H1 (cell line): ENCODE measurements around the gene PDE4D. TPM values are rescaled to one million over a fixed set of nuclear protein-coding genes. Genes with fewer than 3 reads are reported as not detected.

ENCODE experiments used
- CTCF ChIA-PET: fragments of 300-600 bp; sonication (Branson Sonifier 250); formaldehyde crosslinking; loops from one replicate; lab custom pipeline; 2021; ENCODE audit not compliant: partially characterized antibody; lab: Charles Lee
- POLR2A ChIA-PET: fragments of 300-600 bp; sonication (Branson Sonifier 250); formaldehyde crosslinking; loops from one replicate; lab custom pipeline; 2021; ENCODE audit warnings: inconsistent platforms; ENCODE audit not compliant: partially characterized antibody; lab: Charles Lee
- DNase-seq, 2 experiments: peaks; one replicate each; pipeline versions ENCODE4 v3.0.0 to v3.0.0-alpha.2; 2010 to 2022; ENCODE audit warnings: low spot score in 2 of 2, low read depth in 1 of 2, mixed read lengths in 1 of 2
- FAIRE-seq: peaks from 2 replicates; lab custom pipeline; 2011; peaks lifted over from hg19 to GRCh38; lab: Jason Lieb, UNC
- H2AFZ ChIP-seq: 2 replicates; pipeline ENCODE4 v1.8.1; 2012; ENCODE audit warnings: low read length, inconsistent platforms
- H2AK5ac ChIP-seq: 2 replicates; pipeline ENCODE4 v1.6.1; 2013; ENCODE audit warnings: low read depth, low read length
- H2BK120ac ChIP-seq: replicated peaks from 2 replicates; pipeline ENCODE3; 2013; ENCODE audit warnings: low read depth, low read length, inconsistent platforms
- H2BK12ac ChIP-seq: 2 replicates; pipeline ENCODE4 v1.6.1; 2013; ENCODE audit warnings: low read depth, low read length
- H2BK15ac ChIP-seq: 2 replicates; pipeline ENCODE4 v1.6.1; 2013; ENCODE audit warnings: low read length
- H2BK20ac ChIP-seq: 2 replicates; pipeline ENCODE4 v1.6.1; 2013; ENCODE audit warnings: low read length
- H2BK5ac ChIP-seq: 2 replicates; pipeline ENCODE4 v1.6.1; 2013; ENCODE audit warnings: low read depth, low read length
- H3K14ac ChIP-seq: 2 replicates; pipeline ENCODE4 v1.6.1; 2013; ENCODE audit warnings: inconsistent platforms; ENCODE audit not compliant: insufficient read length
- H3K18ac ChIP-seq: 2 replicates; pipeline ENCODE4 v1.6.1; 2013; ENCODE audit warnings: low read length; ENCODE audit errors: extremely low read depth
- H3K23ac ChIP-seq: 2 replicates; pipeline ENCODE4 v1.6.1; 2013; ENCODE audit warnings: inconsistent platforms; ENCODE audit not compliant: insufficient read length
- H3K23me2 ChIP-seq: 2 replicates; pipeline ENCODE4 v1.6.1; 2013; ENCODE audit warnings: low read depth, low read length
- H3K27ac ChIP-seq: 2 replicates; pipeline ENCODE4 v1.6.1; 2011; ENCODE audit warnings: low read depth, low read length, inconsistent platforms
- H3K27me3 ChIP-seq, 4 experiments: replicated peaks in 1 of 4; 1 replicate in 1 of 4; 2 replicates in 3 of 4; pipeline versions ENCODE4 v1.6.1 to v1.8.1; 2011 to 2013; ENCODE audit warnings: low read length in 3 of 4, mild to moderate bottlenecking in 3 of 4, inconsistent platforms in 2 of 4, mixed read lengths in 2 of 4, moderate library complexity in 1 of 4; ENCODE audit not compliant: control insufficient read depth in 3 of 4, insufficient read depth in 3 of 4; ENCODE audit errors: extremely low read depth in 1 of 4
- H3K36me3 ChIP-seq, 4 experiments: 2 replicates each; pipeline versions ENCODE4 v1.6.1 to v1.8.1; 2011 to 2013; ENCODE audit warnings: mild to moderate bottlenecking in 4 of 4, low read length in 3 of 4, moderate library complexity in 2 of 4, control low read depth in 1 of 4, inconsistent platforms in 1 of 4; ENCODE audit not compliant: insufficient read depth in 4 of 4, control insufficient read depth in 2 of 4
- H3K4ac ChIP-seq: replicated peaks from 2 replicates; pipeline ENCODE3; 2013; ENCODE audit warnings: low read length, low read depth, mixed read lengths, inconsistent platforms; ENCODE audit not compliant: insufficient read length
- H3K4me1 ChIP-seq, 4 experiments: replicated peaks in 1 of 4; 1 replicate in 1 of 4; 2 replicates in 3 of 4; pipeline versions ENCODE4 v1.6.1 to v1.8.1; 2011 to 2013; ENCODE audit warnings: low read length in 3 of 4, inconsistent platforms in 2 of 4, mixed read lengths in 1 of 4; ENCODE audit not compliant: insufficient read depth in 4 of 4, control insufficient read depth in 3 of 4
- H3K4me2 ChIP-seq, 2 experiments: 2 replicates each; pipeline versions ENCODE4 v1.6.1 to v1.8.1; 2011 to 2013; ENCODE audit warnings: low read depth in 2 of 2, low read length in 2 of 2, control low read depth in 1 of 2, inconsistent platforms in 1 of 2, mild to moderate bottlenecking in 1 of 2; ENCODE audit not compliant: insufficient read depth in 1 of 2
- H3K4me3 ChIP-seq, 4 experiments: fragments of 200-600, 300-600 bp in 1 of 4; sonication (generic), shearing (Covaris generic), sonication (Bioruptor Twin) in 1 of 4; 2 replicates each; pipeline versions ENCODE4 v1.5.1 to v1.8.1; 2011 to 2016; ENCODE audit warnings: low read length in 4 of 4, low read depth in 3 of 4, control low read depth in 2 of 4, inconsistent platforms in 2 of 4, mild to moderate bottlenecking in 2 of 4, mixed read lengths in 1 of 4, moderate library complexity in 1 of 4; ENCODE audit not compliant: insufficient read depth in 2 of 4; ENCODE audit errors: extremely low read depth in 1 of 4
- H3K56ac ChIP-seq: replicated peaks from 2 replicates; pipeline ENCODE3; 2013; ENCODE audit warnings: low read depth, mild to moderate bottlenecking, mixed read lengths, low read length, inconsistent platforms; ENCODE audit not compliant: insufficient read length
- H3K79me1 ChIP-seq: 2 replicates; pipeline ENCODE4 v1.6.1; 2013; ENCODE audit warnings: low read depth, low read length, control low read depth
- H3K79me2 ChIP-seq, 2 experiments: 2 replicates each; pipeline versions ENCODE4 v1.6.1 to v1.8.1; 2012 to 2013; ENCODE audit warnings: low read length in 2 of 2, mild to moderate bottlenecking in 2 of 2, inconsistent platforms in 1 of 2; ENCODE audit not compliant: insufficient read depth in 2 of 2, control insufficient read depth in 1 of 2
- H3K9ac ChIP-seq, 4 experiments: replicated peaks in 1 of 4; 1 replicate in 1 of 4; 2 replicates in 3 of 4; pipeline versions ENCODE4 v1.6.1 to v1.8.1; 2011 to 2013; ENCODE audit warnings: low read depth in 3 of 4, low read length in 3 of 4, control low read depth in 2 of 4, mild to moderate bottlenecking in 2 of 4, moderate library complexity in 2 of 4, inconsistent platforms in 1 of 4; ENCODE audit errors: extremely low read depth in 1 of 4
- H3K9me3 ChIP-seq, 2 experiments: 2 replicates each; pipeline versions ENCODE4 v1.6.1 to v1.8.1; 2012 to 2013; ENCODE audit warnings: mild to moderate bottlenecking in 2 of 2, moderate library complexity in 2 of 2, control low read depth in 1 of 2, inconsistent platforms in 1 of 2, low read depth in 1 of 2, low read length in 1 of 2, mixed read lengths in 1 of 2; ENCODE audit not compliant: insufficient read depth in 2 of 2
- H4K20me1 ChIP-seq, 2 experiments: replicated peaks in 1 of 2; 2 replicates each; pipeline versions ENCODE3 to v1.8.1; 2011 to 2013; ENCODE audit warnings: inconsistent platforms in 2 of 2, low read length in 2 of 2, mild to moderate bottlenecking in 1 of 2; ENCODE audit not compliant: insufficient read depth in 2 of 2, control insufficient read depth in 1 of 2
- H4K5ac ChIP-seq: 2 replicates; pipeline ENCODE4 v1.6.1; 2013; ENCODE audit warnings: low read length, low read depth, mixed read lengths, inconsistent platforms; ENCODE audit not compliant: insufficient read length
- H4K8ac ChIP-seq: 2 replicates; pipeline ENCODE4 v1.8.0; 2013; ENCODE audit warnings: mild to moderate bottlenecking, moderate library complexity, low read length, inconsistent platforms; ENCODE audit not compliant: insufficient read depth; ENCODE audit errors: extremely low read depth
- H4K91ac ChIP-seq: replicated peaks from 2 replicates; pipeline ENCODE3; 2013; ENCODE audit warnings: low read length, mixed read lengths, inconsistent platforms; ENCODE audit not compliant: insufficient read length
- SP1 ChIP-seq: IDR thresholded peaks from 2 replicates; pipeline ENCODE4 v1.6.1; 2011; ENCODE audit warnings: low read depth, low read length
- TAF1 ChIP-seq: IDR thresholded peaks from 2 replicates; pipeline ENCODE4 v1.6.1; 2011; ENCODE audit warnings: mild to moderate bottlenecking, low read depth, low read length
- WGBS, 2 experiments: shearing (Covaris generic) in 1 of 2; methylation state at CpG; one replicate each; pipeline versions ENCODE4 v1.1.6 to v1.1.7; 2013 to 2015; ENCODE audit warnings: low lambda C conversion rate in 2 of 2, mixed read lengths in 2 of 2, inconsistent platforms in 1 of 2, low coverage in 1 of 2, missing lambda C conversion rate in 1 of 2; ENCODE audit not compliant: insufficient replicate concordance in 2 of 2, insufficient coverage in 1 of 2, insufficient read length in 1 of 2; ENCODE audit errors: extremely low coverage in 1 of 2, missing lambda C conversion rate in 1 of 2; 5-methylcytosine and 5-hydroxymethylcytosine counted together
- polyA plus RNA-seq, 7 experiments: library from polyadenylated mRNA; depleted of rRNA in 3 of 7; stranded (reverse) in 5 of 7; unstranded in 2 of 7; fragments of >200 nt in 5 of 7; fragments of 200-250 nt in 2 of 7; gene quantifications; 1 replicate in 5 of 7; 2 replicates in 1 of 7; 4 replicates in 1 of 7; pipeline versions ENCODE4 v1.2.1 to v1.2.3, GENCODE V29; 2011 to 2013; ENCODE audit warnings: missing spikeins in 2 of 7, mixed read lengths in 2 of 7
- total RNA-seq: library from RNA; stranded (reverse); fragmentation: NEBNext Ultra II Directional; extraction: Animal tissue kit (Norgen Biotek cat#: 25700); gene quantifications from 2 replicates; pipeline ENCODE4 v1.2.1, GENCODE V29; 2021
- TF ChIP-seq, protein P1 (sequence below): IDR thresholded peaks from 2 replicates; pipeline ENCODE4 v1.6.1; 2011; ENCODE audit warnings: low read length, improper control_type of control experiment

The PDE4D gene
- total and polyA plus RNA-seq, 2 of the 8 experiments (the other 6 are each of a cell fraction or from before 2014, with no cell fraction given) = 2.3 to 3.7 TPM

DNA sequence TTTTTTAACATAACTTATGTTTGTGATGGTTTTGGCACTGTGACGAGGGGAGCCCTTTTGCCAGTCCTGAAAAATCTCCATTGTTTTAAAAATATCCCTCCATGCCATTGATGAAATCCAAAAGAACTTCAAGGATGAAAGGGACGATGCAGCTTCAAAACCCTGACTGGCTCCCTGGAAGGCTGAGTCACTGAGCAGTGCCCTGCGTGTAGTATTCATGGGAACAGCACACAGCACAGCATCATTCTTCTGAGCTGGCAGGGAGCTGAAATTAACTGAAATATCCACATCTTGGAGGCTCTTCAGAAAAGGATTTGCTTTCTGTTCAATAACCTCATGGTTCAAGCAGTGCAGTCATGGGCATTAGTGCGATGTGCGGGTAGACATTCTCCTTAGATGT, 29.7 kb downstream of the PDE4D start:
- H3K23ac ChIP-seq = no peak overlapping the region
- no peak overlapping the region for H2BK15ac ChIP-seq
- no peak overlapping the region for H3K4me2 ChIP-seq
- H2BK5ac ChIP-seq = no peak overlapping the region
- H4K8ac ChIP-seq = no peak overlapping the region
- H3K36me3 ChIP-seq = no peaks in the 10 kb centered on the region
- ChIA-PET POLR2A (no interaction called here), CTCF (no interaction called here)
- no peak overlapping the region for H3K27ac ChIP-seq
- FAIRE-seq = no peak
- H3K23me2 ChIP-seq = no peaks in the 10 kb centered on the region
- no peaks in the 10 kb centered on the region for H3K27me3 ChIP-seq
- WGBS, 2 experiments = 79% methylated on average over 5 of the region's 5 CpGs; no CpG with 5 or more reads in 1 of the 2 experiments
- H3K14ac ChIP-seq = no peak overlapping the region
- H2BK20ac ChIP-seq = no peak overlapping the region
- H3K79me2 ChIP-seq = no peaks in the 10 kb centered on the region
- no peak overlapping the region for H4K5ac ChIP-seq
- no peak overlapping the region for H3K9ac ChIP-seq
- no peak overlapping the region for H2AFZ ChIP-seq
- H3K4me1 ChIP-seq = peaks cover 0 to 3% (median under 1%) of the 10 kb centered on the region in 4 experiments; a peak in 1 of 7 replicates
- H2BK12ac ChIP-seq = no peak overlapping the region
- no peaks in the 10 kb centered on the region for H4K20me1 ChIP-seq
- no peak overlapping the region for H4K91ac ChIP-seq
- H3K4me3 ChIP-seq = no peak overlapping the region
- no peaks in the 10 kb centered on the region for H3K79me1 ChIP-seq
- no peak overlapping the region for H2BK120ac ChIP-seq
- H3K9me3 ChIP-seq = no peaks in the 10 kb centered on the region
- H3K4ac ChIP-seq = no peak overlapping the region
- no peak overlapping the region for H3K56ac ChIP-seq
- no peak overlapping the region for H2AK5ac ChIP-seq
- no peak for DNase-seq
- no peak overlapping the region for H3K18ac ChIP-seq
- TF ChIP-seq, protein P1, sequence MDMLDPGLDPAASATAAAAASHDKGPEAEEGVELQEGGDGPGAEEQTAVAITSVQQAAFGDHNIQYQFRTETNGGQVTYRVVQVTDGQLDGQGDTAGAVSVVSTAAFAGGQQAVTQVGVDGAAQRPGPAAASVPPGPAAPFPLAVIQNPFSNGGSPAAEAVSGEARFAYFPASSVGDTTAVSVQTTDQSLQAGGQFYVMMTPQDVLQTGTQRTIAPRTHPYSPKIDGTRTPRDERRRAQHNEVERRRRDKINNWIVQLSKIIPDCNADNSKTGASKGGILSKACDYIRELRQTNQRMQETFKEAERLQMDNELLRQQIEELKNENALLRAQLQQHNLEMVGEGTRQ = no peak
- TF ChIP-seq SP1 (no peak), TAF1 (no peak)
